Body of pancreas (tissue), 4 donors: ENCODE data around the gene MED15. TPM values are rescaled to one million over a fixed set of nuclear protein-coding genes. Genes with fewer than 3 reads are reported as not detected.

ENCODE experiments used
- ATAC-seq: fragments of 150-250 bp; one replicate; pipeline ENCODE4 v1.9.1; 2016
- DNase-seq, 4 donors: peaks; one replicate each; pipeline ENCODE4 v3.0.0-alpha.2; 2019
- H3K27ac ChIP-seq, 4 donors: fragments of 200-600 bp; sonication (generic); 1 replicate in 3 of 4; 2 replicates in 1 of 4; pipeline versions ENCODE4 v1.5.1 to v1.6.1; 2016 to 2019; ENCODE audit warnings: mild to moderate bottlenecking in 1 of 4, mixed read lengths in 1 of 4, moderate library complexity in 1 of 4
- H3K27me3 ChIP-seq, 2 donors: fragments of 200-600 bp; sonication (generic); one replicate each; pipeline ENCODE4 v1.6.0; 2016; ENCODE audit warnings: mild to moderate bottlenecking in 1 of 2
- H3K36me3 ChIP-seq, 2 donors: fragments of 200-600 bp; sonication (generic); replicated peaks in 1 of 2; 2 replicates each; pipeline ENCODE4 v1.5.1; 2016; ENCODE audit warnings: low read depth in 2 of 2; ENCODE audit not compliant: insufficient read depth in 1 of 2
- H3K4me1 ChIP-seq: fragments of 200-600 bp; sonication (generic); one replicate; pipeline ENCODE4 v1.6.0; 2016
- H3K4me3 ChIP-seq, 2 donors: fragments of 200-600 bp; sonication (generic); 1 replicate in 1 of 2; 2 replicates in 1 of 2; pipeline ENCODE4 v1.5.1; 2016 to 2019
- H3K9me3 ChIP-seq, 3 donors: fragments of 200-600 bp; sonication (generic); 1 replicate in 2 of 3; 2 replicates in 1 of 3; pipeline ENCODE4 v1.5.1; 2016
- POLR2A ChIP-seq, 3 donors: fragments of 450-650 bp; IDR thresholded peaks; one replicate each; pipeline ENCODE4 v1.6.1; 2016; ENCODE audit warnings: antibody characterized with exemption in 3 of 3, mild to moderate bottlenecking in 2 of 3
- WGBS, 2 donors: methylation state at CpG; one replicate each; pipeline ENCODE4 v1.1.5; 2017; 5-methylcytosine and 5-hydroxymethylcytosine counted together
- intact Hi-C: fragments of 100-400 bp; cut with DNase I; formaldehyde crosslinking; loops from one replicate; pipeline ENCODE4 v1.15.1; 2023
- total RNA-seq, 2 donors: library from RNA; depleted of rRNA; stranded (reverse); fragments of >200 nt; gene quantifications; one replicate each; pipeline ENCODE4 v1.1.0, GENCODE V29; 2016
- TF ChIP-seq, protein P1 (sequence below), 7 experiments: fragments of 450-650 bp in 4 of 7; fragments of 200-600 bp in 3 of 7; sonication (generic) in 3 of 7; IDR thresholded peaks; one replicate each; pipeline ENCODE4 v1.5.1; 2016 to 2019; ENCODE audit warnings: antibody characterized with exemption in 7 of 7

The MED15 gene
- total RNA-seq, 2 donors from 2014 or later, result 31.6 to 36.9 TPM

DNA sequence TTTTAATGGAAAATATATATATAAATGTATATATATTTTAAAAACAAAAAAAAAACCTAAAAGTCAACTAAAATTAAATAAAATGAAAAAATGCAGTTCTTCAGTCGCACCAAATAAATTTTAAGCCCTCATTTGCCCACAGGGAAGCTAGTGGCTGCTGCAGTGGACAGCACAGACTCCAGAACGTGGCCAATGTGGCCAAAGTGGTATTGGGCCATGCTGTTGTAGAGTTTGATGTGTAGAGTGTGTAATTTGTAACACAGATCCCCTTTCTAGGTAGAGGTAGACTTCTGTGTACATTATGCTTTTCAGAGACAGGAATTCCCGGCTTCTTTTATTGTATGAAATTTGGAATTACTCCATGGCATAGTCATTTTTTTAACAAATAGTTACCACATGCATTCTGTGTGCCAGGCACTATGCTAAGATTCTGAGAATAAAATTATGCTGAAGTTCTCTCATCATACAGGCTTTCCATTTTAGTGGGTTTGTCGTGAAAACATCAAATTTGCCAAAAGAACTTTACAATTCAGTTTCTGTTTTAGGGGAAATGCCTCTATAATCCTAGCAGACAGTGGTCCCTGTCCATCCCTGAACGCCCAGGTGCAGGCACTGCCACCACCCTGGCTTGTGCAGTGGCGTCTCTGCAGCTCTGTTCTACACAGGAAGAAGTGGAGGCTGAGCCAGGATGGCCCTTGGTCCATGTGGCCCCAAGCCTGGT, 68.5 kb downstream of the MED15 start:
- intact Hi-C loops, result no loop called here
- H3K9me3 ChIP-seq, result no peaks in the 10 kb centered on the region
- no peak for ATAC-seq
- H3K4me3 ChIP-seq, result no peak overlapping the region
- 86 to 94% methylated on average over 6 of the region's 6 CpGs for WGBS, 2 donors
- DNase-seq, result no peak
- no peaks in the 10 kb centered on the region for H3K27me3 ChIP-seq
- H3K4me1 ChIP-seq, result no peaks in the 10 kb centered on the region
- H3K27ac ChIP-seq, result no peak overlapping the region
- TF ChIP-seq, protein P1, sequence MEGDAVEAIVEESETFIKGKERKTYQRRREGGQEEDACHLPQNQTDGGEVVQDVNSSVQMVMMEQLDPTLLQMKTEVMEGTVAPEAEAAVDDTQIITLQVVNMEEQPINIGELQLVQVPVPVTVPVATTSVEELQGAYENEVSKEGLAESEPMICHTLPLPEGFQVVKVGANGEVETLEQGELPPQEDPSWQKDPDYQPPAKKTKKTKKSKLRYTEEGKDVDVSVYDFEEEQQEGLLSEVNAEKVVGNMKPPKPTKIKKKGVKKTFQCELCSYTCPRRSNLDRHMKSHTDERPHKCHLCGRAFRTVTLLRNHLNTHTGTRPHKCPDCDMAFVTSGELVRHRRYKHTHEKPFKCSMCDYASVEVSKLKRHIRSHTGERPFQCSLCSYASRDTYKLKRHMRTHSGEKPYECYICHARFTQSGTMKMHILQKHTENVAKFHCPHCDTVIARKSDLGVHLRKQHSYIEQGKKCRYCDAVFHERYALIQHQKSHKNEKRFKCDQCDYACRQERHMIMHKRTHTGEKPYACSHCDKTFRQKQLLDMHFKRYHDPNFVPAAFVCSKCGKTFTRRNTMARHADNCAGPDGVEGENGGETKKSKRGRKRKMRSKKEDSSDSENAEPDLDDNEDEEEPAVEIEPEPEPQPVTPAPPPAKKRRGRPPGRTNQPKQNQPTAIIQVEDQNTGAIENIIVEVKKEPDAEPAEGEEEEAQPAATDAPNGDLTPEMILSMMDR (IDR thresholded peaks at IDR 0.05), result no peak
- no peak for TF ChIP-seq POLR2A (IDR thresholded peaks at IDR 0.05)
- peaks cover 0 to 44% of the 10 kb centered on the region in 2 donors for H3K36me3 ChIP-seq

DNA sequence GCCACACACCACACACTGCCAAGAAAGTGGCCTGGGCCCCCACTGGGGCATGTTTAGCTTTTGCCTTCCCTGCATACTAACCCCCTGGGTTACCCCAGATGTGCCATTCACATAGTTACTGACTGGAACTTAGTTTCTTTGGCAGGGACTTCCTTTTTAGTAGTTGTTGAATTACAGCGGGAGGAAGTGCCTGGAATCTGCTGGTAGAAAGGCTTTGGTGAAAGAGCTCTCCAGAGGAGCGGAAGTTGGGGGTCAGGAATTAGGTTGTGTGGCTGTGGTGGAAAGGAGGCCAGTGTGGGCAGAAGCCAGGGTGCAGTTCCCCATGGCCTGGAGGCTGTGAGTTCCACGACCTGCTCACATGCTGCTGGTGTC, 69.0 kb downstream of the MED15 start:
- ATAC-seq, result no peak
- H3K9me3 ChIP-seq, result no peaks in the 10 kb centered on the region
- TF ChIP-seq, protein P1 (IDR thresholded peaks at IDR 0.05), result no peak
- no peak for TF ChIP-seq POLR2A (IDR thresholded peaks at IDR 0.05)
- WGBS, 2 donors, result 77 to 90% methylated on average over 3 of the region's 3 CpGs
- peaks cover 0 to 38% of the 10 kb centered on the region in 2 donors for H3K36me3 ChIP-seq
- DNase-seq, result no peak
- no peaks in the 10 kb centered on the region for H3K4me1 ChIP-seq
- intact Hi-C loops, result no loop called here
- H3K4me3 ChIP-seq, result no peak overlapping the region
- no peaks in the 10 kb centered on the region for H3K27me3 ChIP-seq
- H3K27ac ChIP-seq, result no peak overlapping the region

GRCh38 chr22:20577045-20577444, 69.6 kb downstream of the MED15 start:
- intact Hi-C loops, result no loop called here
- Histone ChIP-seq H3K27me3 (no peaks in the 10 kb centered on the region), H3K36me3 (peaks cover 0 to 32% of the 10 kb centered on the region in 2 donors), H3K4me3 (no peak overlapping the region), H3K9me3 (no peaks in the 10 kb centered on the region), H3K4me1 (no peaks in the 10 kb centered on the region), H3K27ac (no peak overlapping the region)
- ATAC-seq (no peak), DNase-seq (no peak)
- WGBS, 2 donors, result 86 to 89% methylated on average over 1 of the region's 1 CpG
- TF ChIP-seq, protein P1 (IDR thresholded peaks at IDR 0.05), result no peak

GRCh38 chr22:20577549-20577975, 70.2 kb downstream of the MED15 start:
- no peaks in the 10 kb centered on the region for H3K9me3 ChIP-seq
- TF ChIP-seq, protein P1 (IDR thresholded peaks at IDR 0.05), result no peak
- no peak for TF ChIP-seq POLR2A (IDR thresholded peaks at IDR 0.05)
- intact Hi-C loops, result no loop called here
- no peaks in the 10 kb centered on the region for H3K4me1 ChIP-seq
- H3K27ac ChIP-seq, result no peak overlapping the region
- H3K27me3 ChIP-seq, result no peaks in the 10 kb centered on the region
- no peak overlapping the region for H3K4me3 ChIP-seq
- peaks cover 0 to 27% of the 10 kb centered on the region in 2 donors for H3K36me3 ChIP-seq
- WGBS, 2 donors, result 87 to 88% methylated on average over 8 of the region's 8 CpGs
- ATAC-seq (no peak), DNase-seq (no peak)

DNA sequence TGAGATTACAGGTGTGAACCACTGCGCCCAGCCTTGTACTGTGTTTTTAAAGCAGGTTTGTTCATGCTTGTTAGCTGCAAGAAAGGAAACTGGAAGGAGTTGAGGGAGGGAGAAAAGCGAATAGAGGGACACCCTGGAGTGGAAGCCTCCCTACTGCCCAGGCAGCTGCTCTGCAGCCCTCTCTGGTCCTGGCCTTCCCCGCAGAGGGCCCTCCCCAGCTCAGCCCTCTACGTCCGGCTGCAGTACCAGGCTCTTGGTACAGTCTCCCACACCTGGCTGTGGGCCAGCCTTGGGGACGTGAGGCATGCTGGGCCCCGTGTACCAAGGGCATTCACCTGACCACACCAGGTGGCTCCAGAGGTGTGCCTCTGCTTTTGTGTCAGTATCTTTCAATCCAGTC, 70.8 kb downstream of the MED15 start:
- Histone ChIP-seq H3K27ac (no peak overlapping the region), H3K27me3 (no peaks in the 10 kb centered on the region), H3K36me3 (peaks cover 4 to 24% of the 10 kb centered on the region in 2 donors), H3K4me3 (no peak overlapping the region), H3K9me3 (no peaks in the 10 kb centered on the region), H3K4me1 (no peaks in the 10 kb centered on the region)
- intact Hi-C loops, result no loop called here
- 67 to 74% methylated on average over 5 of the region's 7 CpGs for WGBS, 2 donors
- TF ChIP-seq, protein P1 (IDR thresholded peaks at IDR 0.05), result no peak
- TF ChIP-seq POLR2A (IDR thresholded peaks at IDR 0.05), result no peak
- ATAC-seq (no peak), DNase-seq (peak in 2 of 4 donors; percentile 38 to 69)
